ENCODE data around the gene MSH6.

MSH6 gene

GRCh38 chr2:47782671-47783485 is at the start of gene MSH6:
MSH6 (plus strand) TSS chr2:47783145; CDS start chr2:47783234, 89 bp downstream.
- peak; percentile 81 to 86 for DNase-seq (ENCODE audit: low read depth in 2 of 2)

DNA sequence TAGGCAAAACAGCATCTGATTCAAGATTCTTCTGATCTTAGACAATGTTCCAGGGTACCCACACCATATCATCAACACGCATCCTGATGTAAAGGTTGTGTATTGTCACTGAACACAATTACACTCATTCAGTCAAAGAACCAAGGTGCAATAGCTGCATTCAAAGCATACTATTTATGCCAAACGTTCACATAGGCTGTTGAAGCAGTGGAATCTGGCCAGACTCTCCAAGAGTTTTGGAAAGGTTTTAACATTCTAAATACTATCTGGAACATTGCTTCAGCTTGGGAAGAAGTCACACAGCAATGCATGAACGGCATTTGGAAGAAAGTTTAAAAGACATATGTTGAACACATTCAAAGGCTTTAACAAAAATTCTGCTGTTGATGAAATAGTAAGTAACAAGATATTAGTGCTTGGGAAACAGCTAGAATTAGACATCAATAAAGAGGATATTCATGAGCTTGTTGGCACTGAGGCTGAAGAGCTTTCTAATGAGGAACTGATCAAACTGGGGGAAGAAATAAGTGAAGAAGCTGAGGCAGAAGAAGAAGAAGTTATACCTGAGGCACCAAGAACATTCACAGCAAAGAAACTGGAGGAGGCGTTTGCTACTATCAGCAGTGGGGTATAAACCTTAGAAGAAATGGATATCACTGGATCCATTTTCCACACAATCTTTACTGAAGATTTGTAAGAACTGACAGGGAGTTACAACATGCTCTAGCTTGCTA is 47.6 kb upstream of the MSH6 start:
- DNase-seq (ENCODE audit: low read depth in 2 of 2), result no peak

GRCh38 chr2:47735912-47736311 is 47.0 kb upstream of the MSH6 start:
- DNase-seq (ENCODE audit: low read depth in 2 of 2), result no peak

GRCh38 chr2:47737191-47737975 is 45.6 kb upstream of the MSH6 start:
- no peak for DNase-seq (ENCODE audit: low read depth in 2 of 2)

DNA sequence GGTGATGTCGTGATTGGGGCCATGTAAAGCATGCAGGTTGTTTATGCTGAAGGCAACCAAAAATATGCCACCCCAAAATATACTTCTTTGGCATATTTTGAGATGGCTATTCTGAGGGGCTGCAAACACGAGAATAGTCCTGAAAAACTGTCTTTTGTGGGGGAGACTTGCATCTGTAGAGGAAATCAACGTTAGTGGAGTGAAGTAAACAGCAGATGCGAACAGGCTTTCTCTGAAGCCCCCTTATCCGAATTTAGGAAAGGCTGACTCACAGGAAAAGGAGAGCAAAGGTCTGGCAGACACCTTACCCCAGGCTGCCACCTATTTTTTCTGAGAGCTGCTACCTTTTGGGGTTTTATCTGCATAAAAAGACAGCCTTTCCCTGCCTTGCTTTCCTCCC is 44.6 kb upstream of the MSH6 start:
- no peak for DNase-seq (ENCODE audit: low read depth in 2 of 2)

GRCh38 chr2:47741101-47741500 is 41.8 kb upstream of the MSH6 start:
- DNase-seq (ENCODE audit: low read depth in 2 of 2), result no peak

- no peak for DNase-seq (ENCODE audit: low read depth in 2 of 2)
Observed at GRCh38 chr2:47741637-47742036, 41.3 kb upstream of the MSH6 start.

- DNase-seq (ENCODE audit: low read depth in 2 of 2), result no peak
Observed at GRCh38 chr2:47744074-47744473, 38.9 kb upstream of the MSH6 start.

GRCh38 chr2:47747878-47748277 is 35.1 kb upstream of the MSH6 start:
- DNase-seq (ENCODE audit: low read depth in 2 of 2), result no peak

- DNase-seq (ENCODE audit: low read depth in 2 of 2), result no peak
Observed at GRCh38 chr2:47751856-47752414, 31.0 kb upstream of the MSH6 start.

DNA sequence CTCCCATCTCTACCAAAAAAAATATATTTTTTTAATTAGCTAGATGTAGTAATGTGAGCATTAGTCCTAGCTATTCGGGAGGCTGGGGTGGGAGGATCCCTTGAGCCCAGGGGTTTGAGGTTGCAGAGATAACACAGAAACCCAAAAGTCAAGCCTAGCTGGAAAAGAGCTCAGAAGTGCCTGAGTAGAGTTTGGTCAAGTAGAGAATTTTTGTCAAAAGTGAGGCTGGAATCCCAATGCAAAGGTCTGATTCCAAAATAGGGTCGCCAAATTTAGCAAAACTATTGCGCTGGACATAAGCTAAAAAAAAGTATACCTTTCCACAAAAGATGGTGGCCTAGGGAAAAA is 15.5 kb upstream of the MSH6 start:
- DNase-seq (ENCODE audit: low read depth in 2 of 2), result no peak

DNA sequence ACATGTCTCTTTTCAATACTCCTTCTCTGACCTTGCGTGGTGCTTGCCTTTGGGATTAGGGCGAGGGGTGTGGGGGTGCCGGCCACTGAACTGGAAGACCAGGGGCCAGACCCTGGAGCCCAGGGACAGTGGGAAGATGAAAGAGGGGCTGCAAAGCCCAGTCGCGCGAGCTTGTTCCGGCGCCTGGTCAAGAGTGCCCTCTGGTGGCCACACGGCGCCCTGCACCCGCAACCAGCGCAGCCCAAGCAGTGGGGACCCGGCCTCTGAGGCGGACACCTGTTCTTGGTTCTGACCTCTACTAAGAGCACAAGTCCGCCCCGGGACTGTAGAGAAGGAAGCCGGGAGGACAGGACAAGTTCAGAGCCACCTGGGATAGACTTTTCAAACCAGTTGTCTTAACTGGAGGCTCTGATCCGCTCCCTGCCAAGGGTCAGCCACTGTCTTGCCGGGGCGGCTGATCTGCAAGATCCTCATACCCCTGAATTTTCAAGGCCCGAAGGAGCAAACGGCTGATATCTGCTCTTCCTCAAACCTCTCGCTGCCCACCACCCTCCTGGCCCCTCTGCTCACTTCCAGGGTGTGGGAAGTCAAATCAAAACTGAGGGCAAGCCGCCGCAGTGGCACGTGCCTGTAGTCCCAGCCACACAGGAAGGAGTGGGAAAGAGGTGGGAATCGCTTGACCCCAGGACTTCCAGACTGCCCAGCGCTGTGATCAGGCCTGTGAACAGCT is 14.9 kb upstream of the MSH6 start:
- peak; percentile 63 to 68 for DNase-seq (ENCODE audit: low read depth in 2 of 2)

- DNase-seq (ENCODE audit: low read depth in 2 of 2), result no peak
Observed at GRCh38 chr2:47769318-47769717, 13.6 kb upstream of the MSH6 start.

DNA sequence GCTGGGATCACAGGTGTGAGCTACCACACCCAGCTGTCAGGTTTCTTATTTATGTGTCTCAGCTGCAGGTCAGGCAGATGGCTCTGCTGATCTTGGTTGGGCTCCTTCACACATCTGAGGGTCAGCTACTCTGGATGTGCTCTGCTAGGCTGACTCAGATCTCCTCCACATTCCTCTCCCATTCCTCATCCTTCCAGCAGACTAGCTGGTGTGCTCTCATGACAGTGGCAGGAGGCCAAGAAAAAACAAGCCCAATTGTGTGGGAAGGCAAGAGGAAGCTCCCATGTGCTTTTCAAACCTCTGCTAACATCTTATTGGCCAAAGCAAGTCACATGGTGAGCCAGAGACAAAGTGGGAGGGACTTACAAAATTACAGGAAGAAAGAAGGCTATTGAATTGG is 11.7 kb upstream of the MSH6 start:
- DNase-seq (ENCODE audit: low read depth in 2 of 2), result no peak

DNA sequence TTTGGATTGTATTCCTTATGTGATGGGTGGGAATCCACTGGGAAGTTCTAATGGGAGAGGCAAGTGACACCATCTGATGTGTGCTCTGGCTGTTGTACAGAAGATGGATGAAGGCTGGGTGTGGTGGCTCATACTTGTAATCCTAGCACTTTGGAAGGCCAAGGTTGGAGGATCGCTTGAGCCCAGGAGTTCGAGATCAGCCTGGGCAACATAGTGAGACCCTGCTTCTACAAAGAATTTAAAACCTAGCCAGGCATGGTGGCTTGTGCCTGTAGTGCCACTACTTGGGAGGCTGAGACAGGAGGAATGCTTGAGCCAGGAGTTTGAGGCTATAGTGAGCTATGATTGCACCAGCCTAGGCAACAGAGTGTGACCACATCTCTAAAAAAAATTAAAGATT is 10.6 kb upstream of the MSH6 start:
- no peak for DNase-seq (ENCODE audit: low read depth in 2 of 2)

- no peak for DNase-seq (ENCODE audit: low read depth in 2 of 2)
Observed at GRCh38 chr2:47774567-47774966, 8.4 kb upstream of the MSH6 start.

- DNase-seq (ENCODE audit: low read depth in 2 of 2), result no peak
Observed at GRCh38 chr2:47777277-47777937, 5.5 kb upstream of the MSH6 start.

GRCh38 chr2:47778698-47779425 is 4.1 kb upstream of the MSH6 start:
- no peak for DNase-seq (ENCODE audit: low read depth in 2 of 2)

- no peak for DNase-seq (ENCODE audit: low read depth in 2 of 2)
Observed at GRCh38 chr2:47779426-47779790, 3.5 kb upstream of the MSH6 start.

- no peak for DNase-seq (ENCODE audit: low read depth in 2 of 2)
Observed at GRCh38 chr2:47782381-47782670, 619 bp upstream of the MSH6 start.

Data from stimulated activated CD4-positive, alpha-beta T cell treated with anti-CD3 and anti-CD28 coated beads, Interleukin-1b, Interleukin-23, amount 100 ng/mL, for 4 hours (primary cell).